GM18511 (cell line): ENCODE results near the gene NECTIN2.
"Not testable (repeated sequence)": the region's sequence is repeated elsewhere in the genome, so short reads cannot be mapped to it uniquely, and the experiment has no call there.

ENCODE experiments used
- ATAC-seq: cut with Tn5 transposase; IDR thresholded peaks from one replicate; pipeline ENCODE4 v1.9.1; 2021; ENCODE audit warnings: mild to moderate bottlenecking, moderate library complexity; ENCODE audit not compliant: unreplicated experiment

The NECTIN2 gene

DNA sequence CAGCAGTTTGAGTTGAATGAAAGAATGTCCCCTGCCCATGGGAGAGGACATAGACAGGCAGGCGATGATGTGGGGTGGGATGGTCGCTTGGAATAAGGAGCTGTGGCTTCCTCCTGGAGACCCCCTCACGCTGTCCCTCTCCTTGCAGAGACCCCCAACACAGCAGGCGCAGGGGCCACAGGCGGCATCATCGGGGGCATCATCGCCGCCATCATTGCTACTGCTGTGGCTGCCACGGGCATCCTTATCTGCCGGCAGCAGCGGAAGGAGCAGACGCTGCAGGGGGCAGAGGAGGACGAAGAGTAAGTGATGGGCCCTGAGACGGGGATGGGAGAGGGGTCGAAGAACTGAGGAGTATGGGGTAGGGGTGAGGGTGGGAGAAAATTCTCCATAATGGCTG lies 36.0 kb downstream of the NECTIN2 start:
- no peak for ATAC-seq

DNA sequence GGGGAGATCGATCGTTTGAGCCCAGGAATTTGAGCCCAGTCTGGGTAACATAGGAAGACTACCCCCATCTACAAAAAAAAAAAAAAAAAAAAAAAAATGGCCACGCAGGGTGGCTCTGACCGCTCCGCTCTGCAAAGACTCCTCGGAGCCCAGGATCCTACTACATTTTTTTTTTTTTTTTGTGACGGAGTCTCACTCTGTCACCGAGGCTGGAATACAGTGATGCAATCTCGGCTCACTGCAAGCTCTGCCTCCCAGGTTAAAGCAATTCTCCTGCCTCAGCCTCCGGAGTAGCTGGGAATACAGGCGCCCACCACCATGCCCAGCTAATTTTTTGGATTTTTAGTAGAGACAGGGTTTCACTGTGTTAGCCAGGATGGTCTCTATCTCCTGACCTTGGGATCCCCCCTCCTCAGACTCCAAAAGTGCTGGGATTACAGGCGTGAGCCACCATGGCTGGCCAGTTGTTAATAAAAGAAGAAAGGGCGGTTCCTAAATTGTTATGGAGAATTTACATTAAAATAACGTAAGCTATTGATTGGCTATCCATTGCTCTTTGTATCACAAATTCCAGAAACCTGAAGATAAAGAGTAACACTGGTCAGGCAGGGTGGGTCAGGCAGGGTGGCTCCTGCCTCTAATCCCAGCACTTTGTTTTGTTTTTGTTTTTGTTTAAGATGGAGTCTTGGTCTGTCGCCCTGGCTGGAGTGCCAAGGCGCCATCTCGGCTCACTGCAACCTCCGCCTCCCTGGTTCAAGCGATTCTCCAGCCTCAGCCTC lies 36.7 kb downstream of the NECTIN2 start:
- not testable (repeated sequence) for ATAC-seq

DNA sequence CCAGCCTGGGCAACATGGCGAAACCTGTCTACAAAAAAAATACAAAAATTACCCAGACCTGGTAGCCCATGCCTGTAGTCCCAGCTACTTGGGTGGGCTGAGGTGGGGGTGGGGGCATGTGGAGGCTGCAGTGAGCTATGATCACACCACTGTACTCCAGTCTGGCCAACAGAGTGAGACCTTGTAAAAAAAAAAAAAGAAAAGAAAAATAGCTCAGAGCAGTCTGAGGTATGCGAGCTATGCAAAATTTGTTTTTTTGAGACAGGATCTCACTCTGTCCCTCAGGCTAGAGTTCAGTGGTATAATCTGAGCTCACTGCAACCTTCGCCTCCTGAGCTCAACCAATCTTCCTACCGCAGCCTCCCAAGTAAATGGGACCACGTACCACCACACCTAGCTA lies 37.8 kb downstream of the NECTIN2 start:
- ATAC-seq: no peak

DNA sequence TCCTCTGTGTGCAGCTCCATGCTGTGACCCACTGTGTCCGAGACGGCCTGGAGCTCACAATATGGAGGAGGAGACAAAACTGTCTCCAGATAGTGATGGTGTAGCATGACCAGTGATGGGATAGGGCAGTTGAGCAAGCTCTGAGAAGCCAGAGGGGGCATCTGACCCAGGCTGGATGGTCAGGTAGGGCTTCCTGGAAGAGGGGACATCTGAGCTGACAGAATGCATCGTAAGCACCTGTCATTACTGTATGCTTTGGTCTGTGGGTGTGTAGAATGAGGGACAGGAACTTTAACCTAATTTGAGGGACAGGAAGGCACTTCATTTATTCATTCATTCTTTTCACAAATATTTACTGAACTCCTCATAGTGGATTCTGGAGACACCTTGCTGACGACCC lies 38.5 kb downstream of the NECTIN2 start:
- no peak for ATAC-seq

DNA sequence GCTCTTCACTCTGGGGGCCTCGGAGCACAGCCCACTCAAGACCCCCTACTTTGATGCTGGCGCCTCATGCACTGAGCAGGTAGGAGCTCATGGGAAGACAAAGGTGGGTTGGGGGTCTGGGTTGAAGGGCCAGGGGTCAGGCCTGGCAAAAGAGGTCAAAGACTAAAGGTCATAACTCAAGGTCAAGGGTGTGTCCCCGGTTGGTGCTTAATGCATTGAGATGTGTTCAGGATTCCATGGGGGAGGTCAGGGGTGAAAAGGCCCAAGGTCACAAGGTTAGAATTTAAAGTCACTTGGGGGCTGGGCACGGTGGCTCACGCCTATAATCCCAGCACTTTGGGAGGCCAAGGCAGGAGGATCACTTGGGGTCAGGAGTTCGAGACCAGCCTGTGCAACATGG lies 40.0 kb downstream of the NECTIN2 start:
- ATAC-seq: no peak

DNA sequence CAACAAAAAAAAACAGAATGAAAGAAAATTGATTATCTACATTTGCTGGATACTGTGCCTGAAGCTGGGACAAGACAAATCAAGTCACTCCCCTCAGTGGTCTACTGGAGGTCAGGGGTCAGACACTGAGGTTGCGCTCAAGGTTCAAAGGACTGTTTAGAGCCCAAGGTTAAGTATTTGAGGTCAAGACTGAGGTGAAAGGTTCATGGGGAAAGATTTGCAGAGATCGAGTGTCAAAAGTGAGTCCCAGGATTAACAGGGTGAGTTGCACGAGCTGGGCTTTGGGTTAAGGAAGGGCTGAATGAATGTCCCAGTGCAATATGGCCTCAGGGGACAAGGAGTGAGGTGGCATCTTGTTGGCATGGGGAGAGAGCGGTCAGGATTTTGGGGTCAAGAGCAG lies 41.6 kb downstream of the NECTIN2 start:
- no peak for ATAC-seq

DNA sequence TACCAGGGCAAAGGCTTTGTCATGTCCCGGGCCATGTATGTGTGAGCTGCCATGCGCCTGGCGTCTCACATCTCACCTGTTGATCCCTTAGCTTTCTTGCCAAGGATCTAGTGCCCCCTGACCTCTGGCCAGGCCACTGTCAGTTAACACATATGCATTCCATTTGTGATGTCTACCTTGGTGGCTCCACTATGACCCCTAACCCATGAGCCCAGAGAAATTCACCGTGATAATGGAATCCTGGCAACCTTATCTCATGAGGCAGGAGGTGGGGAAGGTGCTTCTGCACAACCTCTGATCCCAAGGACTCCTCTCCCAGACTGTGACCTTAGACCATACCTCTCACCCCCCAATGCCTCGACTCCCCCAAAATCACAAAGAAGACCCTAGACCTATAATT lies 42.2 kb downstream of the NECTIN2 start:
- ATAC-seq: not testable (repeated sequence)

DNA sequence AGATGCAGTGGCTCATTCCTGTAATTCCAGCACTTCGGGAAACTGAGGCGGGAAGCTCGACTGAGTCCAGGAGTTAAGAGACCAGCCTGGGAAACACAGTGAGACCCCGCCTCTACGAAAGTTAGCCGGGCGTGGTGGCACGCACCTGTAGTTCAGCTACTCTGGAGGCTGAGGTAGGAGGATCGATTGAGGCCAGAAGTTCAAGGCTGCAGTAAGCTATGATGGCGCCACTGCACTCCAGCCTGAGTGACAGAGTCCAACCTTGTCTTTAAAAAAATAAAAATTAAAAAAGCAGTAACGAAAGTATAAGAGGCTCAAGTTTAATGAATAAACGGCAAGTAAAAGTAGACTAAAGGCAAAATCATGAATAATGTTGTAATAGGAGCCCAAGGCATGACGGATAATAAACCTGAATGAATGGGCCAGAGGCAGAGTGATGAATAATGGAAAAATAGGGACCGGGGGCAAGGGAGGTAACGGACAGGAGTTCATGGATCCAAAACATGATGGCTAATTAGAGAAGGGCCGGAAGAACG lies 43.8 kb downstream of the NECTIN2 start:
- ATAC-seq: no peak

DNA sequence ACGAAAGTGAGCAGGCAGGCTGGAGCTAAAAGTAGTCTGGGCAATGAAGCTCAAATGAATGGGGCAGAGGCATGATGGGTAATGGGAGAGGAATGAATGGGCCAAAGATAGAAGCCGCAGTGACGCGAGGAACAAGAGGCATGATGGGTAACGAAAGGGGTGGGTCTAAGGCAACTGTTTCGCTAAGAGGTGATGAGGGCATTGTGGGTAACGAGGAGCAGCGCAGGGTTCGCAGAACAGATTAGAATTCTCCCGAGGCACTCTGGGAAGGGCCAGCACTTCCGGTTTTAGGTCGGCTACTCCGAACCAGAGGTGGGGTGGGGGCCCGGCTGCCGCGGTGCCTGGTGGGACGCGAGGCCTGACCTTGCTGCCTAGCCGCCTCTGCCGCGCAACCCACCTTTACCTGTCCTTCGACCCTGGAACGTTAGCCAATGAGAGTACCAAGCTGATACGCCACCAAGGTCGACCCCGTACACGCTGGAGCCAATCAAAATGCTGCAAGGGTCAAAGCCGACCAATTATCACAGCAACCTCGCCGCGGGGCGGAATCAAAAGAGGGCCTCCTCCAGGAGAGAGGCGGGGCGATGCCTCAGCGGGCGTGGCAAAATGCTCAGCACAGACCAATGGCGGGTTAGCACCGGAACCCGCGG lies 44.4 kb downstream of the NECTIN2 start:
- peak; percentile 89 for ATAC-seq

DNA sequence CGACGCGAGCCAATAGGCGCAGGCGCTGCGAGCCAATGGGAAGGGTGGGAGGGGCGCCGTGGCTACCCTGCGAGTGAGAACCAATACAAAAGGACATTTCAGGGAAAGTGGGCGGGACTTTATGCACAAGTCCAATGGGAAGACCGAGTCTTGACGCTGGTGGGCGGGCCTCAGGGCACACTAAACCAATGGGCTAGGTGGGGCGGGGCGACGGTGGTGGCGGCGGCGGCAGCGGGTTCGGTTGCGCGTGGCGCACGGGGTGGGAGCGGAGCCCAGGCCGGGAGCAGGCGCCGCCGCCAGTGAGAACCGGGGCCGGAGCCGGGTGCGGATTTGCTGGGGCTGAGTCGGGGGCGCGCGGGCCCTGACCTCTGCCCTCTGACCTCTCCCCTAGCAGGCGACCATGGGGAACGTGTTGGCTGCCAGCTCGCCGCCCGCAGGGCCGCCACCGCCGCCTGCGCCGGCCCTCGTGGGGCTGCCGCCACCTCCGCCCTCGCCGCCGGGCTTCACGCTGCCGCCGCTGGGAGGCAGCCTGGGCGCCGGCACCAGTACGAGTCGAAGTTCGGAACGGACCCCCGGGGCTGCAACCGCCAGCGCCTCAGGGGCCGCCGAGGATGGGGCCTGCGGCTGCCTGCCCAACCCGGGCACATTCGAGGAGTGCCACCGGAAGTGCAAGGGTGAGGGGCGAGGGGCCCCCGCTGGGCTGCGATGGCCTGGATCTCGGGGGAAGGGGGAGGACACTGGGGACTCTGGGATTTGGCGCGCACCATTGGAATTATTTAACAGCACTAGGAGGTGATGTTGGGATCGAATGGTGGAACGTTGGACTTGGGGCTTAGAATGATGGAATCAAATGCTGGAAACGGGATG lies 45.2 kb downstream of the NECTIN2 start, which contains the start of gene TOMM40:
Gene TOMM40, plus strand, starts transcription at position 239 of the 867 bp plus-strand sequence. Its CDS starts 162 bp downstream, at position 401.
- peak; percentile 65 for ATAC-seq

DNA sequence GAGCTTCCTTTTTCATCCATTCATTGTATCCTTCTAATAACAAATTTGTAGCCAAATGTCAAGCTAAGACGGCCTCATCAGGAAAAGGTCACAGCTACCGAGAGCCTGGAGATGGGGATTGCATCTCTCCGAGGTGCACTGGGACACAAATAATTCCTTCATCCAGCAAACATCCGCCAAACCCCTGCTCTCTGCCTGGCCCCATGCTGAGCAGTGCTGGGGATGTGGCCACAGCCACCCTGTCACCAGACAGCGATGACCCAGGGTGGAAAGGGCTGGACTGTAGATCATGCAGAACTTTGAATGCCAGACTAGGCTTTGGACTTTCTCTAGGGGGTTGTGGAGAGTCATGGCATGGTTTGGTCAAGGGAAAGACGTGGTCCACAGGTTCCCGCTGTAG lies 46.8 kb downstream of the NECTIN2 start:
- ATAC-seq: no peak

DNA sequence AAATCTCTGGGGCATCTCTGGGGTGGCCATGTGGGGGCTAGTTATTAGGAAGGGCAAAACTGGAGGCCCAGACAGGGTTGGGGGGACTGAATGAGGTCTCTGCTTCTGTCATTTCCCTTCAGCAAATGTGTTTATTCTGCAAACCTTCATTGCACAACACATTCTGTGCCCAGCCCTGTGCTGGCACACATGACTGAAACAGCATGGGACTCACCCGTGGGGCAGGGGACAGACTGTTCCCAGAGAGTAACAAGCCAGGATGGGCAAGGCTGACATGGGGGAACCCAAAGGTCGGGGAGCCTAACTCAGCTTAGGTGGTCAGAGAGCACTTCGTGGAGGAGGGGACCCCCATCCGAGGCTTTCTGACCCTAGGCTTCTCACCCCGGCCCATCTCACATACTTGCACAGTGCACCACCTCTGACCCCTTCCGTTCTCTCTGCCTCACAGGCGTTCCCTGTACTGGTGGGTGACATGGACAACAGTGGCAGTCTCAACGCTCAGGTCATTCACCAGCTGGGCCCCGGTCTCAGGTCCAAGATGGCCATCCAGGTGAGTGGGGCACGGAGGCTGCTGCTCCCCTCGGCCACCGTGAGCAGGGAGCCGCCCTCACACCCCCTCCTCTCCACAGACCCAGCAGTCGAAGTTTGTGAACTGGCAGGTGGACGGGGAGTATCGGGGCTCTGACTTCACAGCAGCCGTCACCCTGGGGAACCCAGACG lies 47.4 kb downstream of the NECTIN2 start:
- no peak for ATAC-seq

DNA sequence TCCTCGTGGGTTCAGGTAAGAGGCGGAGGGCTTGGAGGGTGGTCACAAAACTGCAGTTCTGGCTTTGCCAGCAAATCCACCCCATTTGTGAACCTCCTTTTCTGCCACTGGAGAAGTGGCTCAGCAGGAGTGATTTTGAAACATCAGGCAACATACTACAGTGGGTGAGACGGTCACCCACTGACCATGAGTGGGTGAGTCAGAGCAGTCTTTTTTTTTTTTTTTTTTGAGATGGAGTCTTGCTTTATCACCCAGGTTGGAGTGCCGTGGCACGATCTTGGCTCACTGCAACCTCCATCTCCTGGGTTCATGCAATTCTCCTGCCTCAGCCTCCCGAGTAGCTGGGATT lies 47.9 kb downstream of the NECTIN2 start:
- no peak for ATAC-seq

DNA sequence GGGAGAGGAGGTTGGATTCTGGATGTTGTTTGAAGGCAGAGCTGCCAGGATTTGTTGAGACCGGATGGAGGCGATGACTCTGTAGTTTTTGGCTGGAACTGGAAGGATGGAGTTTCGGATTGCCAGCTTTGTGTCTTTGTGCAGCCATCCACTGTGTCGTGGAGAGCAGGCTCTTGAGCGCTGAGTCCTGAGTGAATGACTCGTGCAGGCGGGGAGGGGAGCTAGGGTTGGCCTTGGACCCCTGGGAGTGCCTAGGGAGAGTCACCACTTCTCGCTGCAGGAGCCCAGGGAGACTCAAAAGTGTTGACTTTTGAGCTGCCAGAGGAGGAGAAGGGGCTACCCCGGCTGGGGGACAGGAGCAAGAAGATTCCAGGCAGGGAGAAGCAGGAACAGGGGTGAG lies 48.8 kb downstream of the NECTIN2 start:
- ATAC-seq: no peak

DNA sequence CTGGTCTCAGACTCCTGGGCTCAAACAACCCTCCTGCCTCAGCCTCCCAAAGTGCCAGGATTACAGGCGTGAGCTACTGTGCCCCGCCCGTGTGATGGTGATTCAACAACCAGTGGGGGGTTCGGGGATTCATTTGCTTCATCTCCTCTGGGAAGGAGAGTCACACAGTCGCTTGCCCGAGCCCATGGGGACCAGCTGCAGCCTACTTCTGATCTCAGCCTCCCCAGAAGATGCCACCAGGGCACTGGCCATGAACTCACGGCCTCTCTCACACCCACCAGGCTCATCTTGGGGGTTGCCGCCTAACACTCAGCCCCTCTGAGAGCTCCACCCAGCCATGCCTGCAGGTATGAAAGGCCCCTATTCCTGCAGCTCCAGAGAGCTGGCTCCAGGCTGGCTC lies 51.7 kb downstream of the NECTIN2 start:
- ATAC-seq: no peak

DNA sequence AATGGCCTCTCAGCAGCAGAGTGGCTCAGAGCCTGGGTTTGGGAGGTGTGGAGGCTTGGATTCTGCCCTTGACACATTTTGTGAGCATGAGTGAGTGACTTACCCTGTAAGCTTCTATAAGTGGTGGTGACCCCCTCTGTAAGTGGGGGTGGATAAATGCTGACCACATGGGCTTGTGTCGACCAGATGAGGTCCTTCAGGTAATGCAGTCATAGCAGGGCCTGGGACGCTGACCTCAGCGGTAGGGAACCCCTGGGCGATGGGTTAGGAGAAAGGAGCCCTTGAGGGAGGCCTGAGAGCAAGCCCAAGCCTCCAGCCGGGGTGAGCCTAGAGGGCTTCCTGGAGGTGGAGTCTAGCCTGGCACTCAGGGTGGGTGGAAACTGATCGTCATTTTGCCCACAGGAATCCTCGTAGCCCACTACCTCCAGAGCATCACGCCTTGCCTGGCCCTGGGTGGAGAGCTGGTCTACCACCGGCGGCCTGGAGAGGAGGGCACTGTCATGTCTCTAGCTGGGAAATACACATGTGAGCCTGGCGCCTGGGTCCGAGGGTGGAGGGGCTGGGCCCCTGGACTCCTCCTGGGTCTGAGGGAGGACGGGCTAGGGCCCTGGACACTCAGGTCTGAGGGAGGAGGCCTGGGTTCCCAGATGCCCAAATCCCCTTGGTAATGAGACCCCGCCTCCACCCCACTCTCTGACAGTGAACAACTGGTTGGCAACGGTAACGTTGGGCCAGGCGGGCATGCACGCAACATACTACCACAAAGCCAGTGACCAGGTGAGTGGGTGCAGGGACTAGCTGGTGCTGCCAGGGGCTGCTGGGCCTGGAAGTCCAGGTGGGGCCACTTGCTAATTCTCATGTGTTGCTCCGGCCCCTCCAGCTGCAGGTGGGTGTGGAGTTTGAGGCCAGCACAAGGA lies 54.5 kb downstream of the NECTIN2 start:
- ATAC-seq: no peak

DNA sequence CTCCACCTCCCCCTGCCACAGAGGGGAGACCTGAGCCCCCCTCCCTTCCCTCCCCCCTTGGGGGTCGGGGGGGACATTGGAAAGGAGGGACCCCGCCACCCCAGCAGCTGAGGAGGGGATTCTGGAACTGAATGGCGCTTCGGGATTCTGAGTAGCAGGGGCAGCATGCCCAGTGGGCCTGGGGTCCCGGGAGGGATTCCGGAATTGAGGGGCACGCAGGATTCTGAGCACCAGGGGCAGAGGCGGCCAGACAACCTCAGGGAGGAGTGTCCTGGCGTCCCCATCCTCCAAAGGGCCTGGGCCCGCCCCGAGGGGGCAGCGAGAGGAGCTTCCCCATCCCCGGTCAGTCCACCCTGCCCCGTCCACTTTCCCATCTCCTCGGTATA lies 57.1 kb downstream of the NECTIN2 start:
- ATAC-seq: no peak

DNA sequence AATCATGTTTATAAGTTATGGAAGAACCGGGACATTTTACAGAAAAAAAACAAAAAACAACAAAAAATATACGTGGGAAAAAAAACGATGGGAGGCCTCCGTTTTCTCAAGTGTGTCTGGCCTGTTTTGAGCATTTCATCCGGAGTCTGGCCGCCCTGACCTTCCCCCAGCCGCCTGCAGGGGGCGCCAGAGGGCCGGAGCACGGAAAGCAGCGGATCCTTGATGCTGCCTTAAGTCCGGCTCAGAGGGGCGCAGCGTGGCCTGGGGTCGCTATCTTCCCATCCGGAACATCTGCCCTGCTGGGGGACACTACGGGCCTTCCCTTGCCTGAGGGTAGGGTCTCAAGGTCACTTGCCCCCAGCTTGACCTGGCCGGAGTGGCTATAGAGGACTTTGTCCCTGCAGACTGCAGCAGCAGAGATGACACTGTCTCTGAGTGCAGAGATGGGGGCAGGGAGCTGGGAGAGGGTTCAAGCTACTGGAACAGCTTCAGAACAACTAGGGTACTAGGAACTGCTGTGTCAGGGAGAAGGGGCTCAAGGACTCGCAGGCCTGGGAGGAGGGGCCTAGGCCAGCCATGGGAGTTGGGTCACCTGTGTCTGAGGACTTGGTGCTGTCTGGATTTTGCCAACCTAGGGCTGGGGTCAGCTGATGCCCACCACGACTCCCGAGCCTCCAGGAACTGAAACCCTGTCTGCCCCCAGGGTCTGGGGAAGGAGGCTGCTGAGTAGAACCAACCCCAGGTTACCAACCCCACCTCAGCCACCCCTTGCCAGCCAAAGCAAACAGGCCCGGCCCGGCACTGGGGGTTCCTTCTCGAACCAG lies 57.7 kb downstream of the NECTIN2 start:
- ATAC-seq: peak; percentile 46
